HEK293T (cell line): Measurements from ENCODE around the gene CIBAR2.

Experiments used
- CTCF ChIA-PET: fragments of 350-600 bp; formaldehyde crosslinking; extraction: SDS; loops from one replicate; lab custom pipeline; 2021; ENCODE audit warnings: antibody characterized with exemption, inconsistent platforms; lab: Yijun Ruan, JAX
- POLR2A ChIA-PET: fragments of 350-600 bp; formaldehyde crosslinking; extraction: SDS; loops from one replicate; lab custom pipeline; 2020; ENCODE audit warnings: antibody characterized with exemption, inconsistent platforms; lab: Yijun Ruan, JAX
- DNase-seq: peaks from one replicate; pipeline ENCODE4 v3.0.0; 2012; ENCODE audit warnings: mixed read lengths; ENCODE audit errors: extremely low spot score
- ARNT ChIP-seq: fragments of 450-650 bp; IDR thresholded peaks from 2 replicates; pipeline ENCODE4 v1.6.1; 2017; ENCODE audit warnings: mild to moderate bottlenecking
- BHLHE40 ChIP-seq: fragments of 450-650 bp; IDR thresholded peaks from 2 replicates; pipeline ENCODE4 v1.6.1; 2016; ENCODE audit warnings: mild to moderate bottlenecking, moderate library complexity, borderline replicate concordance
- CTBP1 ChIP-seq: fragments of 450-650 bp; IDR thresholded peaks from 2 replicates; pipeline ENCODE4 v1.6.1; 2016; ENCODE audit warnings: borderline replicate concordance
- ELF4 ChIP-seq: fragments of 450-650 bp; IDR thresholded peaks from 2 replicates; pipeline ENCODE4 v1.6.1; 2017; ENCODE audit warnings: antibody characterized with exemption
- FOXA1 ChIP-seq: fragments of 450-650 bp; IDR thresholded peaks from 2 replicates; pipeline ENCODE4 v1.6.1; 2016; ENCODE audit warnings: mild to moderate bottlenecking
- FOXK2 ChIP-seq: fragments of 450-650 bp; IDR thresholded peaks from 2 replicates; pipeline ENCODE4 v1.6.1; 2016; ENCODE audit warnings: mild to moderate bottlenecking
- FOXM1 ChIP-seq: fragments of 450-650 bp; IDR thresholded peaks from 2 replicates; pipeline ENCODE4 v1.6.1; 2017; ENCODE audit warnings: mild to moderate bottlenecking, borderline replicate concordance
- HDGF ChIP-seq: fragments of 450-650 bp; IDR thresholded peaks from 2 replicates; pipeline ENCODE4 v1.6.1; 2017; ENCODE audit warnings: antibody characterized with exemption, borderline replicate concordance
- L3MBTL2 ChIP-seq: fragments of 450-650 bp; conservative IDR thresholded peaks from 2 replicates; pipeline ENCODE4 v1.6.1; 2016; ENCODE audit warnings: mild to moderate bottlenecking
- LEF1 ChIP-seq: fragments of 450-650 bp; IDR thresholded peaks from 2 replicates; pipeline ENCODE4 v1.6.1; 2017; ENCODE audit warnings: mild to moderate bottlenecking, borderline replicate concordance
- NFRKB ChIP-seq: fragments of 450-650 bp; IDR thresholded peaks from 2 replicates; pipeline ENCODE4 v1.6.1; 2016; ENCODE audit warnings: mild to moderate bottlenecking, moderate library complexity
- SP1 ChIP-seq: fragments of 450-650 bp; IDR thresholded peaks from 2 replicates; pipeline ENCODE4 v1.6.1; 2017
- SUZ12 ChIP-seq: fragments of 450-650 bp; IDR thresholded peaks from 2 replicates; pipeline ENCODE4 v1.6.1; 2016; ENCODE audit warnings: mild to moderate bottlenecking
- TARDBP ChIP-seq: fragments of 450-650 bp; IDR thresholded peaks from 2 replicates; pipeline ENCODE4 v1.6.1; 2016
- ZNF384 ChIP-seq: fragments of 450-650 bp; IDR thresholded peaks from 2 replicates; pipeline ENCODE4 v1.6.1; 2016
- TF ChIP-seq, protein P1 (sequence below): fragments of 450-650 bp; IDR thresholded peaks from 2 replicates; pipeline ENCODE4 v1.6.1; 2016

The CIBAR2 gene

DNA sequence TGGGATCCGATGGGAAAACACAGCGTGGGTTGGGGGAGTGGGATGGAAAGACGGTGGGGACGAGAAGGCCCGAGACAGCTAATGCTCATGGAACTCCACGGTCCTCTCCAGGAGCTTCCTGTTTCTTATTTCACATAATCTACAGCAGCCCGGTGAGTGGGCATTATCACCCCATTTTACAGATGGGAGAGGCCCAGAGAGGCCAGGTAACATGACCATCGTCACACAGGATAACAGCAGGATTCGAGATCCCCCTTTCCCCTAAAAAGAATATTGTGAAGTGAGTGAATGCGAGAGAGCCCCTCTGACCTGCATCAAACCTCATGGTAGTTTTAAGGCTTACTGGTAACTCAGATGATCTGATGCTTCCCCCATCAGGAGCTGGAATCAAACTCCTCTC lies 12.0 kb downstream of the CIBAR2 start:
- no peak for DNase-seq
- ChIA-PET POLR2A (no interaction called here), CTCF (no interaction called here)
- TF ChIP-seq CTBP1: no peak

DNA sequence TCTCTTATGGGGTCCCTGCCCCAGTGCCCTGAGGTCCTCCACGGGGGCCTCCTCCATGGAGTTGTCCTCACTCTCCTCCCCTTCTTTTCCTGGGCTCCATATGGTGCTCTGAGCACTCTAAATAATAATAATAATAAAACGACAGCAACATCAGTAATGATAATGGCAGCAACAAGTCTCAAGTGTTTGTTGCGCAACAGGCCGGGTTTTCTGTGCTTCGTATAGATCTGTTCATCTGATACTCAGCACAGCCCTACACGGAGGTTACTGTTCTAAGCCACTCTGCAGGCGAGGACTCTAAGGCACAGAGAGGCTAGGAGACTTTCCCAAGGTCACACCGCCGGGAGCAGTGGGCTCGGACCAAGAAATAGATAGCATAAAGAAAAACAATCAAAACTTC lies 13.7 kb downstream of the CIBAR2 start:
- POLR2A ChIA-PET: no interaction called here
- CTCF ChIA-PET: no interaction called here
- TF ChIP-seq LEF1 (no peak), FOXA1 (no peak), ZNF384 (no peak), FOXM1 (no peak), BHLHE40 (no peak), SP1 (no peak), CTBP1 (no peak), SUZ12 (no peak), ARNT (no peak), ELF4 (no peak), FOXK2 (no peak), HDGF (no peak), NFRKB (no peak), L3MBTL2 (no peak)
- TF ChIP-seq, protein P1, sequence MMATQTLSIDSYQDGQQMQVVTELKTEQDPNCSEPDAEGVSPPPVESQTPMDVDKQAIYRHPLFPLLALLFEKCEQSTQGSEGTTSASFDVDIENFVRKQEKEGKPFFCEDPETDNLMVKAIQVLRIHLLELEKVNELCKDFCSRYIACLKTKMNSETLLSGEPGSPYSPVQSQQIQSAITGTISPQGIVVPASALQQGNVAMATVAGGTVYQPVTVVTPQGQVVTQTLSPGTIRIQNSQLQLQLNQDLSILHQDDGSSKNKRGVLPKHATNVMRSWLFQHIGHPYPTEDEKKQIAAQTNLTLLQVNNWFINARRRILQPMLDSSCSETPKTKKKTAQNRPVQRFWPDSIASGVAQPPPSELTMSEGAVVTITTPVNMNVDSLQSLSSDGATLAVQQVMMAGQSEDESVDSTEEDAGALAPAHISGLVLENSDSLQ: no peak
- no peak for DNase-seq

DNA sequence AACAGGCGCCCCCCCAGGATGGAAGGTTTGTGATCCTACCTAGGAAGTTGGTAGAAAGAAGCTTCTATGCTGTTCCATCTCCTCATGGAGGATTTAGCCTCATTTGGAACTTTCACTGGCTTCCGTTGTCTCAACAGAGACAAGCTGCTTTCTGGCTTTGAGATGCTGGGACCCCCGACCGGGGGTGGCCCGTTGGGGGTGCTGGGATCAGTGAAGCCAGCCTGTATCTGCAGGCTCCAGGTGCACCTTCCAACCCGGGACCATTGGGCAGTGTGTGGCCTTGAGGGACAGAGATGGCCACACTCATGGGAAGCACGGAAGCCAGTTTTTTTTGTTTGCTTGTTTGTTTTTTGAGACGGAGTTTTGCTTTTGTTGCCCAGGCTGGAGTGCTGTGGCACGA lies 15.4 kb downstream of the CIBAR2 start:
- POLR2A ChIA-PET: no interaction called here
- TF ChIP-seq TARDBP (no peak), FOXA1 (no peak), SUZ12 (no peak), NFRKB (no peak), L3MBTL2 (no peak), FOXK2 (no peak)
- TF ChIP-seq, protein P1: no peak
- CTCF ChIA-PET: interaction anchor here (0.7 to 2.1 kb wide), 2 partner anchors 10 to 18 kb away, joined by 4 to 8 read pairs; no protein-coding TSS in a partner anchor
- no peak for DNase-seq

DNA sequence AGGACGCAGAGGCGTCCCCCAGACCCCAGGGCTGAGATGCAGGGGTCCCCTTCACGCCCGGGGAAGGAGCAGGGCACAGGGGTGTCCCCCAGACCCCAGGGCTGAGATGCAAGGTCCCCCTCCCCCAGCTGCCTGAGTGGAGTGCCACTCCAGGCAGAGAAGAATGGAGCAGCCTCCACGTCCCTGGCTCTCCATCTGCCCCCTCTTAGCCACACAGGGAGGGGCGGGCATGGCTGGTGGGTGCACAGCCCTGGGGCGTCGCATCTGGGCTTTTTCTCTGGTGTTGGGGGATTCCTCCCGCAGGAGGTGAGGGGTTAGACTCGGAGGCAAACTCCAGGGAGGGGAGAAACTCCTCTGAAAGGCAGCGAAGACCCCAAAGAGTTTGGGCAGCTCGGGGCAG lies 17.5 kb downstream of the CIBAR2 start:
- TF ChIP-seq LEF1 (no peak), ELF4 (no peak), L3MBTL2 (no peak), ZNF384 (no peak), TARDBP (no peak), CTBP1 (no peak), BHLHE40 (no peak), NFRKB (no peak), ARNT (no peak), SUZ12 (no peak), FOXM1 (no peak), FOXA1 (no peak)
- DNase-seq: no peak
- POLR2A ChIA-PET: no interaction called here
- CTCF ChIA-PET: interaction anchor here (2.1 kb wide), 1 partner anchor 8 kb away, joined by 8 read pairs; no protein-coding TSS in a partner anchor

DNA sequence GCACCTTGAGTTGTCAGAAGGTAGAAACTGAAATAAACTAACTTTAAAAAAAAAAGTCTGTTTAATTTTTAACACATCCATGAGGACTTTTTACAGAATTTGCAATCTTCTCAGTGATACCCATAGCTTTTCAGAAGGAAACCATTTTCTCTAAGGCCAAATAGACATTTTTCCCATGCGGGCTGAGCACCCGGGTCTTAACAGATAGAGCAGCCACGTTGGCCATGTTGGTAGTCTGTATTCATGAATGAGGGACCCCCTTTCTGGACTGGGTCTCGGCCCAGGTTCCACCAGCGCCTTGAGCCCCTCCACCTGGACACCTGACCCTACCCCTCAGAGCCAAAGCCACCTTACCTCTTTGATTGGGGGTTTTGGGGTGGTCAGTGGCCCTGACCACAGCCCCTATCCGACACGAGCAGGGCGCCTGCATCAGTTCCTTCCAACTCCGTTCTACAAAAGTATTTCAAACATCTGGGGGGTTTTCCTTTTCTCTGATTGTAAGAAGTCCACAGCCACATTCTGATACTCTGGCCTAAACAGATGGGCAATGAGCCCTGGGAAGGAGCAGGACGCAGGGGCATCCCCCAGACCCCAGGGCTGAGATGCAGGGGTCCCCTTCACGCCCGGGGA lies 18.0 kb downstream of the CIBAR2 start:
- CTCF ChIA-PET: no interaction called here
- DNase-seq: no peak
- POLR2A ChIA-PET: no interaction called here
- TF ChIP-seq LEF1 (no peak), L3MBTL2 (no peak), CTBP1 (no peak), SP1 (no peak), BHLHE40 (no peak), FOXA1 (no peak), FOXK2 (no peak), ZNF384 (no peak), ELF4 (no peak), ARNT (no peak), FOXM1 (no peak)

DNA sequence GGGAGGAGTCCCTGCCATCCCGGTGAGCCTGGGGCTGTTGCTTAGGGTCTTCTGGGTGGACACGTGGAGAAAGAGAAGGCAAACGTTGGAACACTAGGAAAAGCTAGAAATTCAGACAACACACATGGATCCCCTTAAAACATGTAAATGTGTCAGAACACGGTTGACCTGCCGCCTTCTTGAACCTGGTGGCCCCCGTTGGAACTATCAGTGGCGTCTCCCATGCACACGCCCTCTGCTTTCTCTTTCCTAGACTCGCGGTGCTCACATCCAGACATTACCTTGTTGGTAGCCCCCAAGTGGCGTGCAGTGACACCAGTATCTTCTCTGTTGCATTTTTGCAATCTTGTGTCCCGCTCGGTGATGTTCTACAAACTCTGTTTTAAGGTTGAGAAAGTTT lies 18.6 kb downstream of the CIBAR2 start:
- POLR2A ChIA-PET: no interaction called here
- no peak for TF ChIP-seq FOXK2
- no peak for TF ChIP-seq SUZ12
- no peak for TF ChIP-seq NFRKB
- TF ChIP-seq, protein P1: no peak
- no peak for TF ChIP-seq TARDBP
- no peak for TF ChIP-seq FOXM1
- TF ChIP-seq CTBP1: no peak
- no peak for TF ChIP-seq HDGF
- TF ChIP-seq SP1: no peak
- TF ChIP-seq L3MBTL2: no peak
- TF ChIP-seq ARNT: no peak
- no peak for TF ChIP-seq ELF4
- TF ChIP-seq FOXA1: no peak
- TF ChIP-seq ZNF384: no peak
- no peak for TF ChIP-seq LEF1
- TF ChIP-seq BHLHE40: no peak
- no peak for DNase-seq
- CTCF ChIA-PET: no interaction called here
